ENCODE results near the gene PTGER4.

The PTGER4 gene

DNA sequence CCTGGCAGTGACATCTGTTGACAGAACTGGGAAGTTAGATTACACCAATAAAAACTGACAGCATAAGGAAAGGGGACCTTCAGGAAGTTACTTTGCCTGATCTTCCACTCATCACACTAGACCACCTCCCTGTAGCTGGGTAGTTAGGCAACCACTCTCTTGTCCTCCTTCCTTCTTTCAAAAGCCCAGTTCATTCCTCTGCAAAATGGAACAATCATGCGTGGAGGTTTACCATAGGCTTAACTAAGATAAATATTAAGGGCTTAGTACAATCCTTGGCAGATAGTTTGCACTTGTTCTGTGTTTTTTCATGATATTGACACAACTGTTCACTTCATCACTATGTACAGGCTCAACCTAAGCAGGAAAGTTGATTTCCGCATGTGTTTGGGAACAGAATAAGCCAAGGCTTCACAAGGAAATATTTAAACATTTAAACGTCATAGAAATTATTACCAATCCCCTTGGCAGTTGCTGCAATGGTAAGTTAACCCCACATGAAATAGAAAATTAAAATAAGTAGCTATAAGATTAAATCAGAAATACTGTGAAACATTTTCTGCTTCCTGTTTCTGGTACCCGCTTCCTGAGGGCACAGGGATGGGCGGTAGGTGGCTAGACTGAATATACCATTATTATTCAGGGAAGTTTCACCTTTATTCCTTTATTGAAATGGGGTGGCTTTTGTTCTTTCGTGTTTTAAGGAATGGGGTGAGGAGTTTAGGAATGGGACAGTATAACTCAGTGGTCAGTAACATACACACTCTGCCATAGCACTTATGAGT lies 9.9 kb upstream of the PTGER4 start:
- TF ChIP-seq, protein P1, sequence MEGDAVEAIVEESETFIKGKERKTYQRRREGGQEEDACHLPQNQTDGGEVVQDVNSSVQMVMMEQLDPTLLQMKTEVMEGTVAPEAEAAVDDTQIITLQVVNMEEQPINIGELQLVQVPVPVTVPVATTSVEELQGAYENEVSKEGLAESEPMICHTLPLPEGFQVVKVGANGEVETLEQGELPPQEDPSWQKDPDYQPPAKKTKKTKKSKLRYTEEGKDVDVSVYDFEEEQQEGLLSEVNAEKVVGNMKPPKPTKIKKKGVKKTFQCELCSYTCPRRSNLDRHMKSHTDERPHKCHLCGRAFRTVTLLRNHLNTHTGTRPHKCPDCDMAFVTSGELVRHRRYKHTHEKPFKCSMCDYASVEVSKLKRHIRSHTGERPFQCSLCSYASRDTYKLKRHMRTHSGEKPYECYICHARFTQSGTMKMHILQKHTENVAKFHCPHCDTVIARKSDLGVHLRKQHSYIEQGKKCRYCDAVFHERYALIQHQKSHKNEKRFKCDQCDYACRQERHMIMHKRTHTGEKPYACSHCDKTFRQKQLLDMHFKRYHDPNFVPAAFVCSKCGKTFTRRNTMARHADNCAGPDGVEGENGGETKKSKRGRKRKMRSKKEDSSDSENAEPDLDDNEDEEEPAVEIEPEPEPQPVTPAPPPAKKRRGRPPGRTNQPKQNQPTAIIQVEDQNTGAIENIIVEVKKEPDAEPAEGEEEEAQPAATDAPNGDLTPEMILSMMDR (IDR thresholded peaks at IDR 0.05; ENCODE audit: borderline replicate concordance, control extremely low read depth, extremely low read depth, insufficient read depth, missing control alignments) = no peak
- in situ Hi-C loops (cut with MboI; ENCODE audit: low sequenced_read_pairs, unreplicated experiment) = no loop called here
- DNase-seq (ENCODE audit: low spot score) = no peak

DNA sequence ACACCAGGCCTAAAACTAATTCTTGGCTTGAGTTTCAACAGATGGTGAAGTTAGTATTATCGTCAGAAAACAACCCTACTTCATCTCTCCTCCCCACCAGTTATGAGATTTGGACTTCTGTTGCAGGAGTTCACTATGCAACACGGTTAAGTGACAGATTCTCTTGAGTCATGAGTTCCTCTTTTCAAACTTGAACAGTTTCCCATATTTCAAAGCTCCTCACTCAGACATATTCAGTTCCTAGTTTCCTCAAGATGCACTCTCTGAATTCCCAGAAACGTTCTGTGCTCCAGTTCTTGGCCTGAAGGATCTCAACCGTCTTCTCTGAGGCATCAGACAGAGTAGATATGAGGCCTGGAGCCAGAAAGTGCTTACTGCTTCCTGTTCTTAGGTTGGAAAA lies 7.3 kb upstream of the PTGER4 start:
- no peak for DNase-seq (ENCODE audit: low spot score)
- TF ChIP-seq, protein P1 (IDR thresholded peaks at IDR 0.05; ENCODE audit: borderline replicate concordance, control extremely low read depth, extremely low read depth, insufficient read depth, missing control alignments) = no peak
- in situ Hi-C loops (cut with MboI; ENCODE audit: low sequenced_read_pairs, unreplicated experiment) = no loop called here

DNA sequence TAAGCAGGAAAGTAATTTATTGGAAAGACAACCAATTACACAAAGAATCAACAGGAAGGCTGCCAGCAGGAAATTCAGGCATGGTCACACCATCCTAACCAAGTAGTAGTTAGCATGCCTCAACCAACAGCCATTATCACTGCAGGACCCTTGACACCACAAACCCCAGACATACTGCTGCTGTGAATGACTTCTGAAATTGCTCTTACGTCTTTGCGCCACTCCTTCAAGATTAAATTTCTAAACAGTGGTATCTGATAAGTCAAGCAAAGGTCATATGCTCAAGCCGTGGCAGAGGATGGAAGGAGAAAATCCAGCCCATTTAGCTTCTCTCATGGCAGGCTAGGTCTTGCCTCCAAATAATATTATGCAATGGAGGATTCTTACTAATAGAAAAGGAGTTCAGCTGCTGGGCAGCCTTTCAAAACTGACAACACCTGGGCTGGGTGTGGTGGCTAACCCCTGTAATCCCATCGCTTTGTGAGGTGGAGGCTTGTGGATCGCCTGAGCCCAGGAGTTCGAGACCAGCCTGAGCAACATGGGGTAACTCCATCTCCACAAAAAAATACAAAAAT lies 5.0 kb upstream of the PTGER4 start:
- TF ChIP-seq, protein P1 (IDR thresholded peaks at IDR 0.05; ENCODE audit: borderline replicate concordance, control extremely low read depth, extremely low read depth, insufficient read depth, missing control alignments) = no peak
- in situ Hi-C loops (cut with MboI; ENCODE audit: low sequenced_read_pairs, unreplicated experiment) = loop anchor here (25.0 kb wide), 2 partner anchors 962 to 1087 kb away; no protein-coding TSS in a partner anchor
- no peak for DNase-seq (ENCODE audit: low spot score)

DNA sequence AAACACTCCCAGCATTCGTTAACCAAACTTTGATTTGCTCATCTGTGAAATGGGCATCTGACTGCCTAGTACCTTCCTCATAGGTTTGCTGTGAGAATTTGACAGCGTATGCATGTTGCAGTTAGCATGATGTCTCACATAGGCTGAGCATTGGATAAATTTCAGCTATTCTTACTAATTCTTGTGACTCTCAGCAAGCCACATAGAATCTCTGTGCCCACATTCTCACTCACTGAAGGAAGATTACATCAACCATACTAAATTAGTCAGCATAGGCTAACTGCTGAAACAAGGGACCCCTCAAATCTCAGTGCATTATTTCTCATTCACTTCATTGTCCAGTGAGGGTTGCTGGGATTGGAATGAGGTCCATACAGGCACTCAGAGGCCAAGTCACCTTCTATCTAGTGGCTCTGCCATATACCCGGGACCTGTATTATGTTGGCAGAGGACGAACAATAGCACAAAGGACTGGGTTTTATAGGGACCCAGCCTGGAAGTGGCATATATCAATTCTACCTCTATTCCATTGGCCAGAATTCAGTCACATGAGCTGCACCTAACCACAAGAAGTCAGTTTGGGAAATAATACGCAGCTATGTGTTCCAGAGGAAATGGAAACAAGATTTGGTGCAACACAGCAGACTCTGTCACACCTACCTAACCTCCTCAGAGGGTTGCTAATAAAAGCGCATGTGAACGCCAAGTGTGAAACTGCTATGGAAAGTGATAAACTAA lies 4.2 kb upstream of the PTGER4 start:
- in situ Hi-C loops (cut with MboI; ENCODE audit: low sequenced_read_pairs, unreplicated experiment) = loop anchor here (25.0 kb wide), 2 partner anchors 963 to 1088 kb away; no protein-coding TSS in a partner anchor
- no peak for DNase-seq (ENCODE audit: low spot score)
- TF ChIP-seq, protein P1 (IDR thresholded peaks at IDR 0.05; ENCODE audit: borderline replicate concordance, control extremely low read depth, extremely low read depth, insufficient read depth, missing control alignments) = no peak

DNA sequence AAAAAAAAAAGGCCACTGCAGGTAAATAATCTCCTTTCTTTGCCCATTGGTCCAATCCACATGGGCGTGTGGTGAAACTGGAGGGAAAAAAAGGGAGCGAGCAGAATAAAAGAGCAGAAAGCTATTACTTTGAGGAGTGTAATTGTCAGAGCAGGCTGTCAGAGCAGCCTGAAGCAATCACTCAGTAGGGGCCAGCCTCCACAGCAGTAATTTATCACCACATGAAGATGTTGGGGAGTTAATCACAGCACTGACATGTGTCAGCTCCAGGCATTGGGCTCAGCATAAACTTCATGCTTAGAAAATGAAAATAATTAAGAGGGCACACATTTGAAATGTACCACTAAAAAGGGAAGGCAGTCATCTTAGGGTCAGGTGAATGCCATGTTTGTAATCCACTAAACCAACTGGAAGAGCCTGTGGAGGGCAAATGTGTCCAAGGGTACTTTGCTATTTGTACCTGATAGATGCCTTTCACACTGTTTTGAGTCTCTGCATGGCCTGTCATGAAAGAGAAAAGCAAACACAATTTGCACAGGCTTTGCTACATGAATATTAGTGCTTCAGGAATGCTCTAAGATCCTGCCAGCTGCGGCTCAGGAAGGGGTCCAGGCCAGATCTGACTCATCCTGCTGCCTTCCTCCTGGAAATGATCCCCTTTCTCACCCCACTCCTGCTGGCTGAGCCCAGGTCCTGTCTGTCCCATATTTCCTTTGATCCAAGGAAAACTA lies 2.9 kb upstream of the PTGER4 start:
- TF ChIP-seq, protein P1 (IDR thresholded peaks at IDR 0.05; ENCODE audit: borderline replicate concordance, control extremely low read depth, extremely low read depth, insufficient read depth, missing control alignments) = no peak
- no peak for DNase-seq (ENCODE audit: low spot score)
- in situ Hi-C loops (cut with MboI; ENCODE audit: low sequenced_read_pairs, unreplicated experiment) = loop anchor here (25.0 kb wide), 2 partner anchors 964 to 1089 kb away; no protein-coding TSS in a partner anchor

DNA sequence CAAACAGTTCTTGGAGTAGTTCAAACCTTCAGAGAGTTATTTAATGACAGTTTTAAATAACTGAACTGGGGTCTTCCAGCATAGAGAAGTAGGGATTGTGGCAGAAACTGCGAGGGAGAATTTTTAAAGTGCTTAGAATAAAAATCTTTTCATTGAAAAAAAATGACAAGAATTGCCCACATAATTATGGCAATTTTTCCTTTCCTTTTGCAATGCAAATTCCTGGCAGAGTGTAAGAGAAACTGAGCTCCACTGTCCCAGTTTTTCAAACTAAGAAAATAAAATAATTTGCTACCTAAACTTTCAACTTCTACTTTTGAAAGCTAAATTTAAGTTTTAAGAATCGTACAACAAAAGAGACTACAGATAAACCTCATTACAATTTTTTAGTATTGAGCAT lies 2.3 kb upstream of the PTGER4 start:
- TF ChIP-seq, protein P1 (IDR thresholded peaks at IDR 0.05; ENCODE audit: borderline replicate concordance, control extremely low read depth, extremely low read depth, insufficient read depth, missing control alignments) = no peak
- in situ Hi-C loops (cut with MboI; ENCODE audit: low sequenced_read_pairs, unreplicated experiment) = loop anchor here (25.0 kb wide), 2 partner anchors 965 to 1090 kb away; no protein-coding TSS in a partner anchor
- DNase-seq (ENCODE audit: low spot score) = no peak

Data from GM13976 (cell line).